Loucy (cell line): Measurements from ENCODE around the gene ARL3.

Source experiments
- H2AFZ ChIP-seq: fragments of 200-600 bp; sonication (generic); 2 replicates; pipeline ENCODE4 v1.6.0; 2016; ENCODE audit warnings: antibody characterized with exemption, mild to moderate bottlenecking, low read length, moderate library complexity
- H3F3A ChIP-seq: fragments of 200-600 bp; 2 replicates; pipeline ENCODE4 v1.6.0; 2016; ENCODE audit warnings: antibody characterized with exemption, low read depth, mild to moderate bottlenecking
- H3K27me3 ChIP-seq: fragments of 200-600 bp; sonication (generic); 2 replicates; pipeline ENCODE4 v1.6.1; 2014; ENCODE audit warnings: low read length, mild to moderate bottlenecking; ENCODE audit not compliant: insufficient read depth, poor library complexity, severe bottlenecking
- H3K36me3 ChIP-seq: fragments of 200-600 bp; sonication (generic); 2 replicates; pipeline ENCODE4 v1.6.1; 2016; ENCODE audit warnings: low read length; ENCODE audit not compliant: insufficient read depth
- H3K4me1 ChIP-seq: fragments of 200-600 bp; sonication (generic); 2 replicates; pipeline ENCODE4 v1.5.1; 2014; ENCODE audit warnings: low read length, mild to moderate bottlenecking; ENCODE audit not compliant: insufficient read depth, poor library complexity, severe bottlenecking
- H3K4me2 ChIP-seq: fragments of 200-600 bp; sonication (generic); 2 replicates; pipeline ENCODE4 v1.6.0; 2014; ENCODE audit warnings: antibody characterized with exemption, low read length, low read depth, mild to moderate bottlenecking; ENCODE audit not compliant: poor library complexity, severe bottlenecking
- H3K4me3 ChIP-seq: fragments of 200-600 bp; sonication (generic); 2 replicates; pipeline ENCODE4 v1.5.1; 2014; ENCODE audit warnings: low read length, mild to moderate bottlenecking, mixed read lengths; ENCODE audit not compliant: poor library complexity, severe bottlenecking
- H3K79me2 ChIP-seq: fragments of 200-600 bp; sonication (generic); 2 replicates; pipeline ENCODE4 v1.6.1; 2014; ENCODE audit warnings: low read length; ENCODE audit not compliant: insufficient read depth
- H3K9ac ChIP-seq: fragments of 200-600 bp; sonication (generic); 2 replicates; pipeline ENCODE4 v1.6.0; 2014; ENCODE audit warnings: mild to moderate bottlenecking, low read depth, low read length, moderate library complexity; ENCODE audit not compliant: poor library complexity, severe bottlenecking
- H3K9me2 ChIP-seq: fragments of 200-600 bp; sonication (generic); replicated peaks from 2 replicates; pipeline ENCODE4 v1.6.1; 2016; ENCODE audit warnings: low read depth, low read length, mixed read lengths
- H3K9me3 ChIP-seq: fragments of 200-600 bp; sonication (generic); 2 replicates; pipeline ENCODE4 v1.6.1; 2014; ENCODE audit warnings: mild to moderate bottlenecking, antibody characterized with exemption, low read length, low read depth; ENCODE audit not compliant: insufficient read depth
- H4K20me1 ChIP-seq: fragments of 200-600 bp; sonication (generic); 2 replicates; pipeline ENCODE4 v1.6.0; 2014; ENCODE audit warnings: antibody characterized with exemption, low read length, mild to moderate bottlenecking; ENCODE audit not compliant: insufficient read depth, poor library complexity, severe bottlenecking
- CTCF ChIP-seq: fragments of 200-600 bp; sonication (generic); conservative IDR thresholded peaks from 2 replicates; pipeline ENCODE4 v1.5.1; 2014; ENCODE audit warnings: mild to moderate bottlenecking, antibody characterized with exemption, low read length
- EZH2phosphoT487 ChIP-seq: fragments of 200-600 bp; IDR thresholded peaks from 2 replicates; pipeline ENCODE4 v1.6.1; 2018; ENCODE audit warnings: antibody characterized with exemption, mild to moderate bottlenecking, moderate library complexity, borderline replicate concordance

The ARL3 gene

GRCh38 chr10:102639537-102639936, 74.7 kb downstream of the ARL3 start:
- Histone ChIP-seq H4K20me1 (peaks cover 2% of the 10 kb centered on the region), H3K27me3 (no peaks in the 10 kb centered on the region), H3F3A (0 out of 2 replicates have a peak, but pooled peaks cover 10% of the 10 kb centered on the region), H3K4me2 (no peak overlapping the region), H3K4me3 (no peak overlapping the region), H2AFZ (no peak overlapping the region), H3K4me1 (peaks cover 22% of the 10 kb centered on the region), H3K36me3 (no peaks in the 10 kb centered on the region), H3K79me2 (peaks cover 19% of the 10 kb centered on the region), H3K9me3 (no peaks in the 10 kb centered on the region), H3K9ac (no peak overlapping the region), H3K9me2 (no peaks in the 10 kb centered on the region)
- TF ChIP-seq EZH2phosphoT487 (no peak), CTCF (no peak)

GRCh38 chr10:102635377-102635776, 78.8 kb downstream of the ARL3 start:
- TF ChIP-seq EZH2phosphoT487 (no peak), CTCF (no peak)
- Histone ChIP-seq H3K9me2 (no peaks in the 10 kb centered on the region), H3K9me3 (no peaks in the 10 kb centered on the region), H3K4me1 (peaks cover 49% of the 10 kb centered on the region), H2AFZ (no peak overlapping the region), H4K20me1 (no peaks in the 10 kb centered on the region), H3K9ac (peak overlapping the region; percentile 56), H3K36me3 (peaks cover 1% of the 10 kb centered on the region; the same call in 1 of the 2 replicates), H3K79me2 (no peaks in the 10 kb centered on the region), H3K27me3 (no peaks in the 10 kb centered on the region), H3K4me3 (peak overlapping the region; percentile 31), H3F3A (0 out of 2 replicates have a peak, but pooled peaks cover 14% of the 10 kb centered on the region), H3K4me2 (peak overlapping the region; percentile 59)

- Histone ChIP-seq H3K9me3 (no peaks in the 10 kb centered on the region), H3K79me2 (no peaks in the 10 kb centered on the region), H3K4me2 (peak overlapping the region; percentile 59), H2AFZ (no peak overlapping the region), H3K36me3 (peaks cover 6% of the 10 kb centered on the region; the same call in 1 of the 2 replicates), H3K4me1 (peaks cover 51% of the 10 kb centered on the region), H3K4me3 (peak overlapping the region; percentile 31), H3K9me2 (no peaks in the 10 kb centered on the region), H3F3A (0 out of 2 replicates have a peak, but pooled peaks cover 9% of the 10 kb centered on the region), H4K20me1 (no peaks in the 10 kb centered on the region), H3K27me3 (no peaks in the 10 kb centered on the region), H3K9ac (peak overlapping the region; percentile 56)
- TF ChIP-seq CTCF (no peak), EZH2phosphoT487 (no peak)
Observed at GRCh38 chr10:102634686-102635085, 79.5 kb downstream of the ARL3 start.
